ENCODE data around the gene UTS2B.
A peak's percentile ranks its signal among the peaks of the same experiment; 100 is the strongest.

The UTS2B gene, protein sequence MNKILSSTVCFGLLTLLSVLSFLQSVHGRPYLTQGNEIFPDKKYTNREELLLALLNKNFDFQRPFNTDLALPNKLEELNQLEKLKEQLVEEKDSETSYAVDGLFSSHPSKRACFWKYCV

DNA sequence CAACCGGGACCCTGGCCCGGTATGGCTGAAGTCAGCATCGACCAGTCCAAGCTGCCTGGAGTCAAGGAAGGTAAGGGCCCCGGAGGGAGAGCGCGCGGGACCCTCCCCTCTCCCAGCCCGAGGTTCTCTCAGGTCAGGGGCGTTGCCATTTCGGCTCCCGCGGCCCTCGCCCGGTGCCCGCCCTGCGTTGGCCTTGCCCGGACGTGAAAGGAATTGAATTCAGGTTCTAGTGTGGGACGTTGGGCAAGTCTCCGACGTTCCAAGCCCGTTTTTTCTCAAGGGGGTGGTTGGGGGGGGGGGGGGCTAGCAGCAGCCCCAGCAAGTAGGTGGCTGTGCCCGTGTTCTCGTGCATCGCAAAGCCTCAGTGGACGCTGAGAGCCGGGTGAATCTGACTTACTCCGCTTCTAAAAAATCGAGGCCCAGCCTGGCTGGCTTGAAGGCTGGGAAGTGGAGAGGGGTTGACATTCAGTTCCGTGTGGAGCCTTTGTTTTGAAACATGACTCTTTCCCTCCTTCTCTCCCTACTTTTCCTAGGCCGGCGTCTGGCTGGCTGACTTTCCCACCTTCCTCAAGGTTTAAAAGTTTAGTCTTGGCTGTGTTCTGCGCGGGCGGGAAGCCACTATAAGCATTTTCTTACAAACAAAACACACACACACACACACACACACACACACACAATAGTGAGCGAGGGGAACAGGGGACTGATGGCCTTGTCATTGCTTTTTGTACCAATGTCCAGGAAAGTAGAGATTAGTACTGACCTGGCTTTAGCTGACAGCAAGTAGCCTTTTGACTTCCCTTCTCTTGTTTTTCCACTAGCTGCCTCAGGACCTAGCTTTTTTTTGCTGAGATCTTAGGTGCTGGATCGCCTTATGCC lies at the start of gene UTS2B:
Gene UTS2B, minus strand, starts transcription at position 873 of the 876 bp plus-strand sequence. CDS start 48,337 bp downstream, outside the sequence.
- intact Hi-C loops (cut with DNase I; ENCODE audit: low total_unique reads) = no loop called here
- Histone ChIP-seq H3K27ac (peak within 1 kb of the TSS; percentile 90 to 94), H3K27me3 (no peaks in the 10 kb centered on the region), H3K4me3 (peak within 1 kb of the TSS; percentile 70 to 74), H3K4me1 (peaks cover 0 to 47% (median 24%) of the 10 kb centered on the region in 4 donors), H3K9me3 (no peaks in the 10 kb centered on the region), H3K36me3 (no peaks in the 10 kb centered on the region)
- TF ChIP-seq, protein P1, sequence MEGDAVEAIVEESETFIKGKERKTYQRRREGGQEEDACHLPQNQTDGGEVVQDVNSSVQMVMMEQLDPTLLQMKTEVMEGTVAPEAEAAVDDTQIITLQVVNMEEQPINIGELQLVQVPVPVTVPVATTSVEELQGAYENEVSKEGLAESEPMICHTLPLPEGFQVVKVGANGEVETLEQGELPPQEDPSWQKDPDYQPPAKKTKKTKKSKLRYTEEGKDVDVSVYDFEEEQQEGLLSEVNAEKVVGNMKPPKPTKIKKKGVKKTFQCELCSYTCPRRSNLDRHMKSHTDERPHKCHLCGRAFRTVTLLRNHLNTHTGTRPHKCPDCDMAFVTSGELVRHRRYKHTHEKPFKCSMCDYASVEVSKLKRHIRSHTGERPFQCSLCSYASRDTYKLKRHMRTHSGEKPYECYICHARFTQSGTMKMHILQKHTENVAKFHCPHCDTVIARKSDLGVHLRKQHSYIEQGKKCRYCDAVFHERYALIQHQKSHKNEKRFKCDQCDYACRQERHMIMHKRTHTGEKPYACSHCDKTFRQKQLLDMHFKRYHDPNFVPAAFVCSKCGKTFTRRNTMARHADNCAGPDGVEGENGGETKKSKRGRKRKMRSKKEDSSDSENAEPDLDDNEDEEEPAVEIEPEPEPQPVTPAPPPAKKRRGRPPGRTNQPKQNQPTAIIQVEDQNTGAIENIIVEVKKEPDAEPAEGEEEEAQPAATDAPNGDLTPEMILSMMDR (IDR thresholded peaks at IDR 0.05) = no peak
- peak; percentile 34 to 72 for DNase-seq

- H3K9me3 ChIP-seq = no peaks in the 10 kb centered on the region
- no peak overlapping the region for H3K4me3 ChIP-seq
- intact Hi-C loops (cut with DNase I; ENCODE audit: low total_unique reads) = no loop called here
- no peak overlapping the region for H3K27ac ChIP-seq
- no peaks in the 10 kb centered on the region for H3K27me3 ChIP-seq
- H3K4me1 ChIP-seq = peaks cover 0 to 57% (median 19%) of the 10 kb centered on the region in 4 donors
- DNase-seq = no peak
- H3K36me3 ChIP-seq = peaks cover 31 to 36% (median 34%) of the 10 kb centered on the region in 3 donors
- TF ChIP-seq, protein P1 (IDR thresholded peaks at IDR 0.05) = no peak
These were observed 49.7 kb upstream of the UTS2B start for GRCh38 chr3:191380001-191380400.

DNA sequence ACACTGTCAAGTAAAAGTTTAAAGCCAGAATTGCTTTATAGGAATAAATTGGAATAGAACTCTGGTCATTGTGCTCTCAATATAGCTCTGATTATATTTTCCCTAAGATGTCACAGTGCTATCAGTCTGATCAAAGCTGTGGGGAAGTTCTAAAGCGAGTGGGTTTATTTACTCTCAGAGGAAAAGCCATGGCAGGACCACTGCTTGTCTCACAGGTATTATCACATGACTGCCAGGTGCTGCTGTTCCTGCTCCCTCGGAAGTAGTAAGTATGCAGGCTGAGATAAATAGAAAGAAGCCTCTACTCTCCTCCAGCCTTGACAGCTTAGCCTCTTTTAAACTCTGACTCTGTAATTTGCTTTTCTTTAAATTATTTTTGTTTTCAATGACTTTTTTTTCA lies 49.1 kb upstream of the UTS2B start:
- no peak overlapping the region for H3K4me3 ChIP-seq
- TF ChIP-seq, protein P1 (IDR thresholded peaks at IDR 0.05) = no peak
- no peak overlapping the region for H3K27ac ChIP-seq
- peaks cover 33 to 40% (median 35%) of the 10 kb centered on the region in 3 donors for H3K36me3 ChIP-seq
- intact Hi-C loops (cut with DNase I; ENCODE audit: low total_unique reads) = no loop called here
- H3K4me1 ChIP-seq = peaks cover 0 to 54% (median 19%) of the 10 kb centered on the region in 4 donors
- no peaks in the 10 kb centered on the region for H3K27me3 ChIP-seq
- no peak for DNase-seq
- no peaks in the 10 kb centered on the region for H3K9me3 ChIP-seq

GRCh38 chr3:191378142-191378812 lies 48.0 kb upstream of the UTS2B start:
- H3K27ac ChIP-seq = no peak overlapping the region
- peaks cover 33 to 40% (median 35%) of the 10 kb centered on the region in 3 donors for H3K36me3 ChIP-seq
- TF ChIP-seq, protein P1 (IDR thresholded peaks at IDR 0.05) = no peak
- H3K4me3 ChIP-seq = no peak overlapping the region
- no peaks in the 10 kb centered on the region for H3K27me3 ChIP-seq
- intact Hi-C loops (cut with DNase I; ENCODE audit: low total_unique reads) = no loop called here
- DNase-seq = no peak
- H3K9me3 ChIP-seq = no peaks in the 10 kb centered on the region
- H3K4me1 ChIP-seq = peaks cover 0 to 52% (median 19%) of the 10 kb centered on the region in 4 donors

- DNase-seq = no peak
- Histone ChIP-seq H3K9me3 (no peaks in the 10 kb centered on the region), H3K4me3 (no peak overlapping the region), H3K27ac (peak overlapping the region; percentile 28 to 46), H3K4me1 (peaks cover 0 to 47% (median 19%) of the 10 kb centered on the region in 4 donors), H3K27me3 (no peaks in the 10 kb centered on the region), H3K36me3 (peaks cover 21 to 26% (median 24%) of the 10 kb centered on the region in 3 donors)
- intact Hi-C loops (cut with DNase I; ENCODE audit: low total_unique reads) = no loop called here
- TF ChIP-seq, protein P1 (IDR thresholded peaks at IDR 0.05) = no peak
These were observed 46.3 kb upstream of the UTS2B start for GRCh38 chr3:191376516-191377141.

Measured in tibial artery (tissue), 4 donors.